GM18502 (cell line): ENCODE results near the gene TMEM204.

ENCODE experiments used
- ATAC-seq: cut with Tn5 transposase; IDR thresholded peaks from one replicate; pipeline ENCODE4 v1.9.1; 2021; ENCODE audit warnings: mild to moderate bottlenecking; ENCODE audit not compliant: unreplicated experiment, poor library complexity

Gene TMEM204

GRCh38 chr16:1535391-1536291, 2.2 kb downstream of the TMEM204 start:
- no peak for ATAC-seq

GRCh38 chr16:1536601-1537000, 3.1 kb downstream of the TMEM204 start:
- ATAC-seq: no peak

GRCh38 chr16:1537138-1537577, 3.7 kb downstream of the TMEM204 start:
- no peak for ATAC-seq

GRCh38 chr16:1537763-1538289, 4.4 kb downstream of the TMEM204 start:
- no peak for ATAC-seq

GRCh38 chr16:1538804-1539520, 5.5 kb downstream of the TMEM204 start:
- no peak for ATAC-seq

- no peak for ATAC-seq
These were observed 6.5 kb downstream of the TMEM204 start for GRCh38 chr16:1539720-1540555.

GRCh38 chr16:1540556-1540855, 7.0 kb downstream of the TMEM204 start:
- no peak for ATAC-seq

- ATAC-seq: no peak
These were observed 8.1 kb downstream of the TMEM204 start for GRCh38 chr16:1541293-1542165.

GRCh38 chr16:1542166-1542500, 8.7 kb downstream of the TMEM204 start:
- no peak for ATAC-seq

- ATAC-seq: no peak
These were observed 9.1 kb downstream of the TMEM204 start for GRCh38 chr16:1542533-1542932.

GRCh38 chr16:1543085-1543896, 9.8 kb downstream of the TMEM204 start:
- ATAC-seq: no peak

- no peak for ATAC-seq
These were observed 11.9 kb downstream of the TMEM204 start for GRCh38 chr16:1545044-1546040.

GRCh38 chr16:1546430-1546829, 13.0 kb downstream of the TMEM204 start:
- ATAC-seq: no peak

- no peak for ATAC-seq
These were observed 14.8 kb downstream of the TMEM204 start for GRCh38 chr16:1548233-1548632.

- ATAC-seq: no peak
These were observed 15.3 kb downstream of the TMEM204 start for GRCh38 chr16:1548727-1549126.

- no peak for ATAC-seq
These were observed 16.6 kb downstream of the TMEM204 start for GRCh38 chr16:1550069-1550468.

GRCh38 chr16:1550696-1551095, 17.2 kb downstream of the TMEM204 start:
- ATAC-seq: no peak

- no peak for ATAC-seq
These were observed 17.7 kb downstream of the TMEM204 start for GRCh38 chr16:1551166-1551565.
